SK-N-SH (cell line): ENCODE results near the gene DRD4. TPM values are rescaled to one million over a fixed set of nuclear protein-coding genes. Genes with fewer than 3 reads are reported as not detected.

Experiments
- CTCF ChIA-PET: fragments of 300-600, 350-600 bp; formaldehyde crosslinking; extraction: SDS; loops from one replicate; lab custom pipeline; 2021; lab: Yijun Ruan, JAX
- POLR2A ChIA-PET: fragments of 350-600 bp; sonication (Branson Sonifier 250); formaldehyde crosslinking; extraction: SDS; loops from one replicate; lab custom pipeline; 2020; ENCODE audit warnings: antibody characterized with exemption, inconsistent platforms; lab: Yijun Ruan, JAX
- DNase-seq: peaks from one replicate; pipeline ENCODE4 v3.0.0; 2012
- H2AFZ ChIP-seq: fragments of 200-600 bp; sonication (generic); 2 replicates; pipeline ENCODE4 v1.8.1; 2016; ENCODE audit warnings: antibody characterized with exemption, mild to moderate bottlenecking, low read depth
- H3F3A ChIP-seq: fragments of 200-600 bp; sonication (generic); replicated peaks from 2 replicates; pipeline ENCODE3; 2016; ENCODE audit warnings: antibody characterized with exemption, mild to moderate bottlenecking; ENCODE audit not compliant: insufficient read depth
- H3K27ac ChIP-seq, 2 experiments: fragments of 200-500 bp in 1 of 2; fragments of 200-600 bp in 1 of 2; sonication (Bioruptor generic) in 1 of 2; sonication (generic), shearing (Covaris generic) in 1 of 2; 2 replicates each; pipeline versions ENCODE4 v1.5.1 to v1.6.1; 2014 to 2016; ENCODE audit warnings: low read depth in 2 of 2, inconsistent platforms in 1 of 2, low read length in 1 of 2, mild to moderate bottlenecking in 1 of 2, mixed read lengths in 1 of 2
- H3K27me3 ChIP-seq: fragments of 200-600 bp; sonication (generic), shearing (Covaris generic); 2 replicates; pipeline ENCODE4 v1.6.1; 2016; ENCODE audit warnings: mixed run types; ENCODE audit not compliant: insufficient read depth
- H3K36me3 ChIP-seq, 2 experiments: fragments of 200-500 bp in 1 of 2; fragments of 200-600 bp in 1 of 2; sonication (Bioruptor generic) in 1 of 2; sonication (generic) in 1 of 2; replicated peaks in 1 of 2; 2 replicates each; pipeline versions ENCODE3 to v1.5.1; 2014 to 2016; ENCODE audit warnings: low read length in 1 of 2, mild to moderate bottlenecking in 1 of 2; ENCODE audit not compliant: insufficient read depth in 2 of 2, control insufficient read depth in 1 of 2
- H3K4me1 ChIP-seq, 2 experiments: fragments of 200-500 bp in 1 of 2; fragments of 200-600 bp in 1 of 2; sonication (Bioruptor generic) in 1 of 2; sonication (generic), shearing (Covaris generic) in 1 of 2; 2 replicates each; pipeline versions ENCODE4 v1.5.1 to v1.6.1; 2014 to 2016; ENCODE audit warnings: low read depth in 1 of 2, low read length in 1 of 2, mixed run types in 1 of 2; ENCODE audit not compliant: insufficient read depth in 2 of 2, control insufficient read depth in 1 of 2
- H3K4me2 ChIP-seq: fragments of 200-600 bp; sonication (generic), shearing (Covaris generic); 2 replicates; pipeline ENCODE4 v1.6.1; 2017; ENCODE audit warnings: mixed run types
- H3K4me3 ChIP-seq, 2 experiments: fragments of 200-500 bp in 1 of 2; fragments of 200-600 bp in 1 of 2; sonication (Bioruptor generic) in 1 of 2; sonication (generic), shearing (Covaris generic) in 1 of 2; 2 replicates each; pipeline versions ENCODE4 v1.5.1 to v1.8.1; 2014 to 2016; ENCODE audit warnings: low read depth in 2 of 2, inconsistent platforms in 1 of 2, low read length in 1 of 2, mild to moderate bottlenecking in 1 of 2, mixed read lengths in 1 of 2, moderate library complexity in 1 of 2
- H3K79me2 ChIP-seq: fragments of 200-600 bp; sonication (generic); 2 replicates; pipeline ENCODE4 v1.8.1; 2017; ENCODE audit warnings: mild to moderate bottlenecking; ENCODE audit not compliant: insufficient read depth
- H3K9ac ChIP-seq: fragments of 200-600 bp; sonication (generic); 2 replicates; pipeline ENCODE4 v1.6.1; 2017; ENCODE audit warnings: mixed run types
- H3K9me2 ChIP-seq: fragments of 200-600 bp; sonication (generic); 2 replicates; pipeline ENCODE4 v1.6.1; 2017; ENCODE audit warnings: mixed run types
- H3K9me3 ChIP-seq: fragments of 200-600 bp; sonication (generic); 2 replicates; pipeline ENCODE4 v1.6.1; 2017; ENCODE audit warnings: mixed run types, mild to moderate bottlenecking, moderate library complexity
- H4K20me1 ChIP-seq: fragments of 200-600 bp; sonication (generic); 2 replicates; pipeline ENCODE4 v1.6.1; 2017; ENCODE audit warnings: mild to moderate bottlenecking, mixed run types; ENCODE audit not compliant: insufficient read depth
- CHD2 ChIP-seq: fragments of 150-350 bp; IDR thresholded peaks from 2 replicates; pipeline ENCODE4 v1.6.1; 2018; ENCODE audit warnings: low read length; ENCODE audit not compliant: partially characterized antibody
- CTCF ChIP-seq: fragments of 200-600 bp; sonication (generic); IDR thresholded peaks from 2 replicates; pipeline ENCODE4 v1.6.1; 2017; ENCODE audit warnings: antibody characterized with exemption, mild to moderate bottlenecking, moderate library complexity
- EP300 ChIP-seq, 2 experiments: IDR thresholded peaks; 2 replicates each; pipeline versions ENCODE4 v1.4.0 to v1.6.1; 2012; ENCODE audit warnings: borderline replicate concordance in 1 of 2, low read depth in 1 of 2, low read length in 1 of 2
- EZH2phosphoT487 ChIP-seq: fragments of 200-600 bp; sonication (generic); IDR thresholded peaks from 2 replicates; pipeline ENCODE4 v1.6.1; 2017; ENCODE audit warnings: low read depth, mixed run types, mild to moderate bottlenecking, antibody characterized with exemption, moderate library complexity, borderline replicate concordance
- FOXM1 ChIP-seq: IDR thresholded peaks from 2 replicates; pipeline ENCODE4 v1.4.0; 2012; ENCODE audit warnings: low read depth, mild to moderate bottlenecking
- GABPA ChIP-seq: IDR thresholded peaks from 2 replicates; pipeline ENCODE4 v1.4.0; 2012; ENCODE audit warnings: low read depth, mild to moderate bottlenecking
- MXI1 ChIP-seq: IDR thresholded peaks from 2 replicates; pipeline ENCODE4 v1.6.1; 2012; ENCODE audit warnings: mild to moderate bottlenecking, low read depth, low read length, improper control_type of control experiment
- NRF1 ChIP-seq: IDR thresholded peaks from 2 replicates; pipeline ENCODE4 v1.6.1; 2012; ENCODE audit warnings: low read depth, mild to moderate bottlenecking, low read length
- POLR2AphosphoS5 ChIP-seq: IDR thresholded peaks from 2 replicates; pipeline ENCODE4 v1.6.1; 2012; ENCODE audit warnings: low read depth, low read length
- RXRA ChIP-seq: IDR thresholded peaks from 2 replicates; pipeline ENCODE4 v1.4.0; 2012; ENCODE audit warnings: low read depth, mild to moderate bottlenecking, borderline replicate concordance
- SIN3A ChIP-seq: IDR thresholded peaks from 2 replicates; pipeline ENCODE4 v1.6.1; 2012; ENCODE audit warnings: low read depth, mild to moderate bottlenecking, low read length, moderate library complexity, borderline replicate concordance
- SMC3 ChIP-seq: IDR thresholded peaks from 2 replicates; pipeline ENCODE4 v1.6.1; 2012; ENCODE audit warnings: low read depth, low read length, improper control_type of control experiment
- TEAD4 ChIP-seq: IDR thresholded peaks from 2 replicates; pipeline ENCODE4 v1.4.0; 2012; ENCODE audit warnings: mild to moderate bottlenecking, borderline replicate concordance; ENCODE audit not compliant: insufficient read depth
- WGBS: methylation state at CpG from one replicate; pipeline ENCODE4 v1.1.6; 2017; ENCODE audit warnings: low lambda C conversion rate; 5-methylcytosine and 5-hydroxymethylcytosine counted together
- polyA plus RNA-seq, 3 experiments: library from polyadenylated mRNA; depleted of rRNA; stranded (reverse); fragments of >200 nt; gene quantifications; 2 replicates each; pipeline ENCODE4 v1.2.3, GENCODE V29; 2012
- TF ChIP-seq, protein P1 (sequence below): fragments of 150-350 bp; IDR thresholded peaks from 2 replicates; pipeline ENCODE4 v1.6.1; 2016; ENCODE audit warnings: mild to moderate bottlenecking, low read depth, low read length
- TF ChIP-seq, protein P2 (sequence below): fragments of 150-350 bp; IDR thresholded peaks from 2 replicates; pipeline ENCODE4 v1.6.1; 2017; ENCODE audit warnings: antibody characterized with exemption, low read length, low read depth, borderline replicate concordance
- TF ChIP-seq, protein P3 (sequence below): IDR thresholded peaks from 2 replicates; pipeline ENCODE4 v1.4.0; 2012; ENCODE audit warnings: low read depth

The DRD4 gene
- polyA plus RNA-seq, 1 of the 3 experiments (the other 2 are of a cell fraction), result not detected

GRCh38 chr11:645536-645935, 8.5 kb downstream of the DRD4 start:
- no peaks in the 10 kb centered on the region for H3K4me1 ChIP-seq
- no peaks in the 10 kb centered on the region for H3K79me2 ChIP-seq
- H3K27ac ChIP-seq, result no peak overlapping the region
- H3K4me3 ChIP-seq, result no peak overlapping the region
- no peak overlapping the region for H2AFZ ChIP-seq
- CTCF ChIA-PET, result interaction anchor here (1.4 kb wide), 1 partner anchor 82 kb away, joined by 6 read pairs; no protein-coding TSS in a partner anchor
- POLR2A ChIA-PET, result no interaction called here
- no peak overlapping the region for H3K9ac ChIP-seq
- no peaks in the 10 kb centered on the region for H3K9me3 ChIP-seq
- no peaks in the 10 kb centered on the region for H4K20me1 ChIP-seq
- no peaks in the 10 kb centered on the region for H3K9me2 ChIP-seq
- no peaks in the 10 kb centered on the region for H3K27me3 ChIP-seq
- DNase-seq, result no peak
- peaks cover 10% of the 10 kb centered on the region for H3F3A ChIP-seq
- H3K4me2 ChIP-seq, result no peak overlapping the region
- TF ChIP-seq, protein P1, sequence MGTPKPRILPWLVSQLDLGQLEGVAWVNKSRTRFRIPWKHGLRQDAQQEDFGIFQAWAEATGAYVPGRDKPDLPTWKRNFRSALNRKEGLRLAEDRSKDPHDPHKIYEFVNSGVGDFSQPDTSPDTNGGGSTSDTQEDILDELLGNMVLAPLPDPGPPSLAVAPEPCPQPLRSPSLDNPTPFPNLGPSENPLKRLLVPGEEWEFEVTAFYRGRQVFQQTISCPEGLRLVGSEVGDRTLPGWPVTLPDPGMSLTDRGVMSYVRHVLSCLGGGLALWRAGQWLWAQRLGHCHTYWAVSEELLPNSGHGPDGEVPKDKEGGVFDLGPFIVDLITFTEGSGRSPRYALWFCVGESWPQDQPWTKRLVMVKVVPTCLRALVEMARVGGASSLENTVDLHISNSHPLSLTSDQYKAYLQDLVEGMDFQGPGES, result no peak
- TF ChIP-seq NRF1, result no peak
- no peak for TF ChIP-seq GABPA
- TF ChIP-seq RXRA, result no peak
- TF ChIP-seq FOXM1, result no peak
- TF ChIP-seq CHD2, result no peak
- TF ChIP-seq, protein P2, sequence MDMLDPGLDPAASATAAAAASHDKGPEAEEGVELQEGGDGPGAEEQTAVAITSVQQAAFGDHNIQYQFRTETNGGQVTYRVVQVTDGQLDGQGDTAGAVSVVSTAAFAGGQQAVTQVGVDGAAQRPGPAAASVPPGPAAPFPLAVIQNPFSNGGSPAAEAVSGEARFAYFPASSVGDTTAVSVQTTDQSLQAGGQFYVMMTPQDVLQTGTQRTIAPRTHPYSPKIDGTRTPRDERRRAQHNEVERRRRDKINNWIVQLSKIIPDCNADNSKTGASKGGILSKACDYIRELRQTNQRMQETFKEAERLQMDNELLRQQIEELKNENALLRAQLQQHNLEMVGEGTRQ, result no peak
- TF ChIP-seq, protein P3, sequence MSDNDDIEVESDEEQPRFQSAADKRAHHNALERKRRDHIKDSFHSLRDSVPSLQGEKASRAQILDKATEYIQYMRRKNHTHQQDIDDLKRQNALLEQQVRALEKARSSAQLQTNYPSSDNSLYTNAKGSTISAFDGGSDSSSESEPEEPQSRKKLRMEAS, result no peak
- TF ChIP-seq EP300 (IDR thresholded peaks at IDR 0.05; ENCODE audit: borderline replicate concordance in 1 of 2, low read depth in 1 of 2, low read length in 1 of 2), result no peak
- no peak for TF ChIP-seq EZH2phosphoT487
- TF ChIP-seq SIN3A, result no peak
- no peak for TF ChIP-seq MXI1
- TF ChIP-seq CTCF, result no peak
- TF ChIP-seq POLR2AphosphoS5, result no peak
- no peak for TF ChIP-seq TEAD4
- no peak for TF ChIP-seq SMC3
- WGBS, result 94% methylated on average over 16 of the region's 16 CpGs
- peaks cover 5 to 7% of the 10 kb centered on the region in 2 experiments for H3K36me3 ChIP-seq
